ENCODE data around the gene FZD4.

FZD4 gene

DNA sequence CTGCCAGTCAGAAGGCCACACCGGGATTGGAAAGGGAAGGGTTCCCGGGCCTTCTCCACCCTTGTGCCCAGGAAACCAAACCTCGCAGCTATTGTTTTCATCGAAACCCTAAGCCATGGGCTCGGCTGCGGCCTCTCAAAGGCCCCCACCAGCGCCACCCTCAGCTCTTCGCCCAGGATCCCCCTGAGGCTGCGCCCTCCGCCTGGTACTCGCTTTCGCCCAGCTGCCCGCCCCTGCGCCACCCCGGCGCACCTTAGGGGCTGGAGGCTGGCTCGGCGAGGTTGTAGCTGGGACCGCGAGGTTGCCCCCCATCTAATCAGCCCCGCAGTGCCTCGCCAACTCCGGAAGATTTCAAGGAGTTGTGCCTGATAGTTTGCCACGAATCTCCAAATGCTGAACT is 49.0 kb downstream of the FZD4 start:
- no peak for DNase-seq

DNA sequence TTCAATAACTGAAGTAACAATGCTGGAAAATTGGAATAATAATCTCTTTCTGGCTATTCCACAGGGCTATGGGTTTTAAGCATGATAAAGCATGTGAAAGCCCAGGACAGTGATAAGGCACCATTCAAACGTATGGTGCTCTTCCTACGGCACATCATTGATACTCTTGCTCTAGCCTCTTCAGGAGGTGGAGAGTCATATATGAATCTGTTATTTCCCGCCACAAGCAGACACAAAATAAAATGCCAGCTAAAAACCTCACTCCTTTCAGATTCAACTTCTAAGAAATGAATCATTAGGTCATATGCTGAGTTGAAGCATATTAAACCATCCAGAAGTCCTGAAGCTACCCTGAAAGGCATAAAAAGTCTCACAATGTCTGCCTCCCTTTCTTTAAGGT is 49.9 kb downstream of the FZD4 start:
- no peak for DNase-seq

DNA sequence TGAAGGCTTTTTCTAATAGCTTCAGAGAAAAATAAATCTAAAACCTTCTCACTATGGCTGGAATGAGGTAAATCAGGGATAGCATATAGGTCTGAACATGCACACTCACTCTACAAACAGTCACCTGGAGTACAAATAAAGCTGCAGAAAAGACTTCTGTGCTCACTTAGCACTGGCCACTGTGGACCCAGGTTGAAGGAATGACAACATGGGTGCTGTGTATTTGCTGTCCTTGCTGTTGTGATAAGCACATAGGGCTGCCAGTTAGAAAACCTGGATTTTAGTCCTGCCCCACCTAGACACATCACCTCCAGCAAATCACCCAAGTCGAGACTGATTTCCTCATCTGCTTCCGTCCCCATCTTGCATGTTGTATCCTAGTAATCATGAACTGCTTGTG is 51.2 kb downstream of the FZD4 start:
- no peak for DNase-seq

DNA sequence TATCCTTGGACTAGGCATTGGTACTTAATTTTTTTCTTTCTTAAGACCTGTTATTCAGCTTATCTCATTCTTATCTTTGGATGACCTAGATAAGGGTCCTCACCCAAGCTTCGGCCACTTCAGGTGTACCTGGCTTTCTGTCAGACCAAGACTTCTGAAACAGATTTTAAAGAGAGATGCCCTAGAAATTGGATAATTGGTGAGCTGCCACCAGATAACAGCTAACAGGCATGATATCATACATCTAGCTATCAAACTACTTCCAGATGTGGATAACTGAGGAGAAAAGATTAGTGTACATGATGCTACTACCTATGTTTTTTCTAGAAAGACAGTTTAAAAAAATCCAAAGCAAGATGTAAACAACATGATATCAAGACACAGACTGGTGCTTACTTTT is 52.9 kb downstream of the FZD4 start:
- DNase-seq, result no peak

DNA sequence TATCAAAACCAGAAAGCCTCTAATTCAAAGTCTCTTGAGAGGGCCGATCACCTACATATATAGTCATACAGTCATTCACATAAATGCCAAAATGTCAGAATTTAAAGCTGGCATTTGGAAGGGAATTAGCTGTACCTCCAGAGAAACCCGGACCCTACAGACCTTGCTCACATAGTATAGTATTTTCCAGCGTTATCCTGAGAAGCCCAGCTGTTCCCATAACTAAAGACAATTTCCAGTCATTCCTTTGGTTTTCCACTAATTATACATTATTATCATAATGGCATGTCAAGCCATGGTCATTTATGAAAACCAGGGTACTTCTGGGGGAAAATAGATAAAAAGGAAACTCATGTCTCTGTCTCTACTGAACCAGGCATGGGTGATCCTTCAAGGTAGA is 53.6 kb downstream of the FZD4 start:
- no peak for DNase-seq

DNA sequence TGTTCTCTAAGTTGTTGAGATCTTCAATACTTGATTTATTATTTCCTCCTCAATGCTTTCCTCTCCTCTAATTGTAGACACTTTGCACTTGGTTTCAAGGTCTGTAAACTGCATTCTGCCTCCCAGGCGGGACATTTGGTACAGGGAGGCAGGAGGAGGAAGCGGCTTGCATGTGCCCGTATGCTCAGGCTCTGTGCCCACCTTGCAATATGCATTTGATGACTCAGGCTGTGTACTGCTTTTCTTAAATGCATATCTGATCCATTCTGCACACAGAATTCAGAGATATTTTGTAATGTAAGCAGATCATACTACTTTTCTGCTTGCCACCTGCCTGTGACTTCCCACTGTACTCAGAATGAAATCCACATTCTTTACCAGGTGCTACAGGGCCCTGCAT is 55.0 kb downstream of the FZD4 start:
- no peak for DNase-seq

DNA sequence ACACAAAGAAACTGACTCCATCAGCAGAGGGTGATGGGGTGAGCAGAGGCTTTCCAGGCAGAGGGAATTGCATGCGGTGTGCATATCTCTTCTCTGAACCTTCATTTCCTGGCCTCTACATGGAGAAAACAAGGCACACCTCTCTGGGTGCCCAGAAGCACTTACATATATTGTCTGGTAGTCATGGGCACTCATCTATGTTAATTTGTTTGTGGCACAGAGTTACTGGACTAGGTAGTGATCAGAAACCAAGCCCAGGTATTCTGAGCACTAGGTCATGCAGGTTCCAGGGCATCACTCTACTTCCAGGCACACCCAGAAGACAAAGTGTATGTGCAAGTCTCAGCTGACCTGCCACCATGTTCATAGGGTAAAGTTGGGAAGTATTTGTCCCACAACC is 56.5 kb downstream of the FZD4 start:
- no peak for DNase-seq

DNA sequence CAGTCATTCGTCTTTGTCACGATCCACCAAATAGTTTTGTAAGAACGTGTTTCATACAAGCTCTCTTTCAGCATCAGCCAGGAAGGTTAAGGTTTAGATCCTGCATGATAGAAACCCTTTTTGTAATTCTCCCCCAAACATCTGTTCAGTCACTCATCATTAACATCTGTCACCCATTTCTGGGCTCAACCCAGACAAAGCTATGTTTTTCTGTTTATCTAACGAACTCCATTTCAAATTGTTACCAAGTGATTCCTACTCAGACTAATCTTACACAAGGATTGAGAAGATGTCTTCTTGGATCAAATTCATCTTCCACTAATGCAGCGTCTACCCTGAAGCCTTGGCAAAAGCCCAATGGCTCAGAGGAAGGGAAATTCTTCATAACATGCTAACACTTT is 58.8 kb downstream of the FZD4 start:
- DNase-seq, result no peak

All from AML-193 (cell line).